Measurements from ENCODE around the gene ZSCAN16. TPM values are rescaled to one million over a fixed set of nuclear protein-coding genes. Genes with fewer than 3 reads are reported as not detected.
A peak's percentile ranks its signal among the peaks of the same experiment; 100 is the strongest.

ZSCAN16 gene
- total and polyA plus RNA-seq, 9 of the 15 experiments (the other 6 are each of a cell fraction or from before 2014, with no cell fraction given): 0.08 TPM; not detected in 8

- 0 out of 2 replicates have a peak, but pooled peaks have one; percentile 43 for TF ChIP-seq ZNF766 (CRISPR knock-in tag; conservative IDR thresholded peaks at IDR 0.05)
- TF ChIP-seq ZNF212 (CRISPR knock-in tag; IDR thresholded peaks at IDR 0.05): no peak
- TF ChIP-seq ZNF134 (CRISPR knock-in tag; conservative IDR thresholded peaks at IDR 0.05): peak; percentile 69
- no peak for TF ChIP-seq RBM22 (IDR thresholded peaks at IDR 0.05; ENCODE audit: low read depth, low read length, poor library complexity, severe bottlenecking)
- TF ChIP-seq SMAD4 (CRISPR knock-in tag; conservative IDR thresholded peaks at IDR 0.05): peak; percentile 97
- TF ChIP-seq GABPA (tag; conservative IDR thresholded peaks at IDR 0.05; ENCODE audit: low read depth): peak; percentile 100
- TF ChIP-seq JUND (IDR thresholded peaks at IDR 0.05; ENCODE audit: borderline replicate concordance, low read depth, low read length): peak; percentile 82
- peak; percentile 84 for TF ChIP-seq JUND (tag; IDR thresholded peaks at IDR 0.05; ENCODE audit: borderline replicate concordance, low read depth, low read length)
- TF ChIP-seq CEBPB (tag; IDR thresholded peaks at IDR 0.05): no peak
- peak; percentile 71 for TF ChIP-seq MXI1 (IDR thresholded peaks at IDR 0.05; ENCODE audit: low read depth, low read length)
- no peak for TF ChIP-seq SMARCC2 (IDR thresholded peaks at IDR 0.05; ENCODE audit: low read depth)
- 0 out of 2 replicates have a peak, but pooled peaks have one; percentile 15 for TF ChIP-seq NR4A1 (CRISPR knock-in tag; IDR thresholded peaks at IDR 0.05)
- TF ChIP-seq NR4A1 (tag; IDR thresholded peaks at IDR 0.05): peak; percentile 70; the same call in 1 of the 2 replicates
- no peak; the same call in 1 of the 2 replicates for TF ChIP-seq GTF2F1 (IDR thresholded peaks at IDR 0.05; ENCODE audit: low read depth, low read length)
- TF ChIP-seq, protein P1, sequence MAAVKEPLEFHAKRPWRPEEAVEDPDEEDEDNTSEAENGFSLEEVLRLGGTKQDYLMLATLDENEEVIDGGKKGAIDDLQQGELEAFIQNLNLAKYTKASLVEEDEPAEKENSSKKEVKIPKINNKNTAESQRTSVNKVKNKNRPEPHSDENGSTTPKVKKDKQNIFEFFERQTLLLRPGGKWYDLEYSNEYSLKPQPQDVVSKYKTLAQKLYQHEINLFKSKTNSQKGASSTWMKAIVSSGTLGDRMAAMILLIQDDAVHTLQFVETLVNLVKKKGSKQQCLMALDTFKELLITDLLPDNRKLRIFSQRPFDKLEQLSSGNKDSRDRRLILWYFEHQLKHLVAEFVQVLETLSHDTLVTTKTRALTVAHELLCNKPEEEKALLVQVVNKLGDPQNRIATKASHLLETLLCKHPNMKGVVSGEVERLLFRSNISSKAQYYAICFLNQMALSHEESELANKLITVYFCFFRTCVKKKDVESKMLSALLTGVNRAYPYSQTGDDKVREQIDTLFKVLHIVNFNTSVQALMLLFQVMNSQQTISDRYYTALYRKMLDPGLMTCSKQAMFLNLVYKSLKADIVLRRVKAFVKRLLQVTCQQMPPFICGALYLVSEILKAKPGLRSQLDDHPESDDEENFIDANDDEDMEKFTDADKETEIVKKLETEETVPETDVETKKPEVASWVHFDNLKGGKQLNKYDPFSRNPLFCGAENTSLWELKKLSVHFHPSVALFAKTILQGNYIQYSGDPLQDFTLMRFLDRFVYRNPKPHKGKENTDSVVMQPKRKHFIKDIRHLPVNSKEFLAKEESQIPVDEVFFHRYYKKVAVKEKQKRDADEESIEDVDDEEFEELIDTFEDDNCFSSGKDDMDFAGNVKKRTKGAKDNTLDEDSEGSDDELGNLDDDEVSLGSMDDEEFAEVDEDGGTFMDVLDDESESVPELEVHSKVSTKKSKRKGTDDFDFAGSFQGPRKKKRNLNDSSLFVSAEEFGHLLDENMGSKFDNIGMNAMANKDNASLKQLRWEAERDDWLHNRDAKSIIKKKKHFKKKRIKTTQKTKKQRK (IDR thresholded peaks at IDR 0.05; ENCODE audit: borderline replicate concordance, low read depth, low read length): peak; percentile 63; the same call in 1 of the 2 replicates
- TF ChIP-seq ZNF24 (IDR thresholded peaks at IDR 0.05): no peak
- no peak for TF ChIP-seq ZNF764 (CRISPR knock-in tag; IDR thresholded peaks at IDR 0.05; ENCODE audit: low read depth)
- TF ChIP-seq YY1 (IDR thresholded peaks at IDR 0.05; ENCODE audit: borderline replicate concordance in 1 of 3, control insufficient read depth in 1 of 3, extremely low read depth in 1 of 3, insufficient read depth in 3 of 3, insufficient read length in 1 of 3, insufficient replicate concordance in 2 of 3, low read depth in 1 of 3, low read length in 2 of 3): peak in 2 of 3 experiments; percentile 7 to 78
- TF ChIP-seq FOSL1 (tag; conservative IDR thresholded peaks at IDR 0.05): no peak
- no peak for TF ChIP-seq HNRNPL (IDR thresholded peaks at IDR 0.05; ENCODE audit: low read depth, low read length)
- TF ChIP-seq IFI16 (CRISPR knock-in tag; IDR thresholded peaks at IDR 0.05): no peak
- TF ChIP-seq NFE2 (IDR thresholded peaks at IDR 0.05; ENCODE audit: low read depth): no peak; the same call in 1 of the 2 replicates
- TF ChIP-seq HNRNPUL1 (IDR thresholded peaks at IDR 0.05; ENCODE audit: low read length): no peak
- TF ChIP-seq GTF2E2 (tag; IDR thresholded peaks at IDR 0.05): peak; percentile 37; the same call in 1 of the 2 replicates
- peak; percentile 67; the same call in 1 of the 2 replicates for TF ChIP-seq BMI1 (IDR thresholded peaks at IDR 0.05; ENCODE audit: low read length)
- TF ChIP-seq KAT2B (IDR thresholded peaks at IDR 0.05; ENCODE audit: low read depth, low read length): no peak
- TF ChIP-seq PTBP1 (IDR thresholded peaks at IDR 0.05; ENCODE audit: low read depth, low read length): no peak
These were observed 43.6 kb upstream of the ZSCAN16 start (continued) for GRCh38 chr6:28080631-28081485.
